DOHH2 (cell line): ENCODE results near the gene IRS4.

ENCODE experiments used
- H3F3A ChIP-seq: fragments of 200-600 bp; sonication (generic), shearing (Covaris generic); 2 replicates; pipeline ENCODE4 v1.6.0; 2016; ENCODE audit warnings: antibody characterized with exemption, mild to moderate bottlenecking; ENCODE audit not compliant: control insufficient read depth, insufficient read depth
- H3K27ac ChIP-seq: fragments of 200-600 bp; sonication (generic); 2 replicates; pipeline ENCODE4 v1.5.1; 2014; ENCODE audit warnings: low read depth, mild to moderate bottlenecking, low read length, moderate library complexity
- H3K27me3 ChIP-seq: fragments of 200-600 bp; sonication (generic); 2 replicates; pipeline ENCODE4 v1.6.1; 2014; ENCODE audit warnings: mild to moderate bottlenecking, low read length, mixed read lengths; ENCODE audit not compliant: control insufficient read depth
- H3K36me3 ChIP-seq: fragments of 200-600 bp; sonication (generic); 2 replicates; pipeline ENCODE4 v1.6.1; 2014; ENCODE audit warnings: mild to moderate bottlenecking, low read length, moderate library complexity, mixed read lengths; ENCODE audit not compliant: control insufficient read depth
- H3K4me1 ChIP-seq: fragments of 200-600 bp; sonication (generic); 2 replicates; pipeline ENCODE4 v1.6.1; 2014; ENCODE audit warnings: mild to moderate bottlenecking, low read length, mixed read lengths; ENCODE audit not compliant: control insufficient read depth
- H3K4me2 ChIP-seq: fragments of 200-600 bp; sonication (generic); 2 replicates; pipeline ENCODE4 v1.6.0; 2014; ENCODE audit warnings: mild to moderate bottlenecking, low read length, moderate library complexity
- H3K4me3 ChIP-seq: fragments of 200-600 bp; sonication (generic); 2 replicates; pipeline ENCODE4 v1.5.1; 2014; ENCODE audit warnings: mild to moderate bottlenecking, low read length, mixed read lengths
- H3K79me2 ChIP-seq: fragments of 200-600 bp; sonication (generic); 2 replicates; pipeline ENCODE4 v1.6.1; 2014; ENCODE audit warnings: mild to moderate bottlenecking, low read length, mixed read lengths; ENCODE audit not compliant: control insufficient read depth
- H3K9me2 ChIP-seq: fragments of 200-600 bp; sonication (generic); replicated peaks from 2 replicates; pipeline ENCODE4 v1.6.1; 2014; ENCODE audit warnings: mild to moderate bottlenecking, low read length, mixed read lengths; ENCODE audit not compliant: control insufficient read depth
- H3K9me3 ChIP-seq: fragments of 200-600 bp; sonication (generic); 2 replicates; pipeline ENCODE4 v1.6.1; 2014; ENCODE audit warnings: antibody characterized with exemption, low read length, mixed read lengths; ENCODE audit not compliant: control insufficient read depth, insufficient read depth
- H4K20me1 ChIP-seq: fragments of 200-600 bp; sonication (generic); 2 replicates; pipeline ENCODE4 v1.6.0; 2014; ENCODE audit warnings: low read depth, mild to moderate bottlenecking, antibody characterized with exemption, low read length, moderate library complexity; ENCODE audit not compliant: control insufficient read depth, insufficient read depth
- CTCF ChIP-seq: fragments of 200-600 bp; sonication (generic); IDR thresholded peaks from one replicate; pipeline ENCODE4 v1.5.1; 2014; ENCODE audit warnings: antibody characterized with exemption, mild to moderate bottlenecking, low read depth, low read length; ENCODE audit not compliant: poor library complexity, severe bottlenecking
- EZH2phosphoT487 ChIP-seq: fragments of 200-600 bp; sonication (generic); IDR thresholded peaks from 2 replicates; pipeline ENCODE4 v1.6.1; 2017; ENCODE audit warnings: borderline replicate concordance, mild to moderate bottlenecking, antibody characterized with exemption, low read length, moderate library complexity, mixed read lengths

Gene IRS4

GRCh38 chrX:108740299-108740774 is 4.0 kb upstream of the IRS4 start:
- Histone ChIP-seq H4K20me1 (no peaks in the 10 kb centered on the region), H3K4me1 (no peaks in the 10 kb centered on the region), H3K27me3 (no peaks in the 10 kb centered on the region), H3K79me2 (no peaks in the 10 kb centered on the region), H3F3A (no peaks in the 10 kb centered on the region), H3K4me3 (no peak overlapping the region), H3K9me2 (no peaks in the 10 kb centered on the region), H3K9me3 (no peaks in the 10 kb centered on the region), H3K36me3 (no peaks in the 10 kb centered on the region), H3K27ac (no peak overlapping the region), H3K4me2 (no peak overlapping the region)
- TF ChIP-seq CTCF: no peak
- TF ChIP-seq EZH2phosphoT487: no peak

- TF ChIP-seq EZH2phosphoT487: no peak
- no peak for TF ChIP-seq CTCF
- no peaks in the 10 kb centered on the region for H3K4me1 ChIP-seq
- H4K20me1 ChIP-seq: no peaks in the 10 kb centered on the region
- H3K9me3 ChIP-seq: no peaks in the 10 kb centered on the region
- no peaks in the 10 kb centered on the region for H3K9me2 ChIP-seq
- no peaks in the 10 kb centered on the region for H3K27me3 ChIP-seq
- no peaks in the 10 kb centered on the region for H3K36me3 ChIP-seq
- no peaks in the 10 kb centered on the region for H3K79me2 ChIP-seq
- no peak overlapping the region for H3K27ac ChIP-seq
- H3K4me3 ChIP-seq: no peak overlapping the region
- H3F3A ChIP-seq: no peaks in the 10 kb centered on the region
- H3K4me2 ChIP-seq: no peak overlapping the region
These were observed 1.4 kb upstream of the IRS4 start for GRCh38 chrX:108737754-108738153.

GRCh38 chrX:108735679-108736508 is 469 bp downstream of the IRS4 start:
- H3K4me2 ChIP-seq: no peak overlapping the region
- H3K27me3 ChIP-seq: no peaks in the 10 kb centered on the region
- H3K9me2 ChIP-seq: no peaks in the 10 kb centered on the region
- H3K9me3 ChIP-seq: no peaks in the 10 kb centered on the region
- no peaks in the 10 kb centered on the region for H3K36me3 ChIP-seq
- no peak overlapping the region for H3K27ac ChIP-seq
- no peak overlapping the region for H3K4me3 ChIP-seq
- no peak for TF ChIP-seq CTCF
- no peak for TF ChIP-seq EZH2phosphoT487
- H3K79me2 ChIP-seq: no peaks in the 10 kb centered on the region
- no peaks in the 10 kb centered on the region for H3K4me1 ChIP-seq
- no peaks in the 10 kb centered on the region for H4K20me1 ChIP-seq
- H3F3A ChIP-seq: no peaks in the 10 kb centered on the region
